Immature natural killer cell (primary cell): ENCODE results near the gene NIPAL3. TPM values are rescaled to one million over a fixed set of nuclear protein-coding genes. Genes with fewer than 3 reads are reported as not detected.
A peak's percentile ranks its signal among the peaks of the same experiment; 100 is the strongest.

ENCODE experiments used
- DNase-seq, 3 donors: peaks; one replicate each; pipeline ENCODE4 v3.0.0; 2022; ENCODE audit warnings: mixed read lengths in 1 of 3
- H3K27ac Mint-ChIP-seq, 6 donors: one replicate each; pipeline ENCODE4 v1.8.0; 2020; ENCODE audit warnings: mixed read lengths in 6 of 6, mild to moderate bottlenecking in 5 of 6, inconsistent platforms in 4 of 6, moderate library complexity in 3 of 6
- H3K27me3 Mint-ChIP-seq, 3 donors: one replicate each; pipeline ENCODE4 v1.8.0; 2020 to 2021; ENCODE audit warnings: low read depth in 3 of 3, mild to moderate bottlenecking in 3 of 3, mixed read lengths in 3 of 3, moderate library complexity in 3 of 3, inconsistent platforms in 1 of 3
- H3K36me3 Mint-ChIP-seq, 3 donors: one replicate each; pipeline ENCODE4 v1.8.0; 2020; ENCODE audit warnings: mixed read lengths in 3 of 3, inconsistent platforms in 2 of 3, mild to moderate bottlenecking in 2 of 3
- H3K4me1 Mint-ChIP-seq, 2 donors: one replicate each; pipeline ENCODE4 v1.8.0; 2020; ENCODE audit warnings: inconsistent platforms in 2 of 2, mild to moderate bottlenecking in 2 of 2, mixed read lengths in 2 of 2, moderate library complexity in 1 of 2
- H3K4me3 Mint-ChIP-seq, 5 donors: one replicate each; pipeline ENCODE4 v1.8.0; 2020; ENCODE audit warnings: mild to moderate bottlenecking in 5 of 5, mixed read lengths in 5 of 5, inconsistent platforms in 3 of 5, moderate library complexity in 3 of 5
- H3K9me3 Mint-ChIP-seq, 6 donors: one replicate each; pipeline ENCODE4 v1.8.0; 2020; ENCODE audit warnings: mild to moderate bottlenecking in 6 of 6, mixed read lengths in 6 of 6, inconsistent platforms in 4 of 6, moderate library complexity in 3 of 6
- polyA plus RNA-seq, 3 donors: library from polyadenylated mRNA; unstranded; fragments of 300-500 nt; fragmentation: Illumina TruSeq; gene quantifications; one replicate each; pipeline ENCODE4 v1.2.3, GENCODE V29; 2021

The NIPAL3 gene
- 10 to 100 TPM; 23.9 to 42.3 (median 38.5) TPM for polyA plus RNA-seq

GRCh38 chr1:24415334-24415909, at the start of gene NIPAL3:
NIPAL3 (plus strand) TSS chr1:24415802; CDS start chr1:24419548, 3,746 bp downstream.
- Mint-ChIP-seq H3K4me3 (peak within 1 kb of the TSS; percentile 95 to 100 (median 97)), H3K4me1 (peaks cover 43 to 44% of the 10 kb centered on the region in 2 donors), H3K27me3 (peaks cover 0 to 23% (median 8%) of the 10 kb centered on the region in 3 donors), H3K27ac (peak within 1 kb of the TSS; percentile 81 to 95 (median 86)), H3K36me3 (peaks cover 0 to 7% (median 3%) of the 10 kb centered on the region in 3 donors), H3K9me3 (no peaks in the 10 kb centered on the region)
- peak; percentile 96 to 97 (median 96) for DNase-seq

- Mint-ChIP-seq H3K4me1 (no peaks in the 10 kb centered on the region), H3K36me3 (peaks cover 0 to 4% (median 0%) of the 10 kb centered on the region in 3 donors), H3K27me3 (peaks cover 0 to 4% (median 0%) of the 10 kb centered on the region in 3 donors)
Measured at GRCh38 chr1:24366707-24367106, 48.9 kb upstream of the NIPAL3 start.

DNA sequence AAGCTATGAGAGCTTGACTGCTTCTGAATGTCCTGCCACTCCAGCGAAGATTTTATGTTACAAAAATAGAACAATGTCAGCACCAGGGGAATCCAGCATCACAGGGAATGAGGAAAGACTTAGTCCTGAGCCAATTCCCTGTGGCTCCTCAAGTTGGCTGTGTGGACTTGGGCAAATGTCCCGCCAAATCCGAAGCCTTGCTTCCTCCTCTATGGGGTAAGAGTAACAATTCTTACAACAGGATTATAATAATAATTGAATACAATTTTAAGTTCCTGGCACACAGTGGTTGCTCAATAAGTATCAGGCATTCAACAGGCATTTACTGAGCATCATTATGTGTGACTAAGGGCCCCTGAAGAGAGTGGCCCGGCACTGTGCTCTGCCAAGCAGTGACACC, 46.4 kb upstream of the NIPAL3 start:
- peaks cover 0 to 4% (median 0%) of the 10 kb centered on the region in 3 donors for H3K27me3 Mint-ChIP-seq
- H3K9me3 Mint-ChIP-seq: no peaks in the 10 kb centered on the region
- DNase-seq: no peak
- H3K4me1 Mint-ChIP-seq: no peaks in the 10 kb centered on the region
- no peak overlapping the region for H3K27ac Mint-ChIP-seq
- H3K36me3 Mint-ChIP-seq: no peaks in the 10 kb centered on the region
- no peak overlapping the region for H3K4me3 Mint-ChIP-seq

More at GRCh38 chr1:24366707-24367106, 48.9 kb upstream of the NIPAL3 start:
- Mint-ChIP-seq H3K9me3 (no peaks in the 10 kb centered on the region), H3K4me3 (no peak overlapping the region), H3K27ac (no peak overlapping the region)
- no peak for DNase-seq

- DNase-seq: no peak
- H3K36me3 Mint-ChIP-seq: no peaks in the 10 kb centered on the region
- H3K27ac Mint-ChIP-seq: no peak overlapping the region
- no peaks in the 10 kb centered on the region for H3K4me1 Mint-ChIP-seq
- H3K27me3 Mint-ChIP-seq: peaks cover 0 to 3% (median 0%) of the 10 kb centered on the region in 3 donors
- no peak overlapping the region for H3K4me3 Mint-ChIP-seq
- no peaks in the 10 kb centered on the region for H3K9me3 Mint-ChIP-seq
Measured at GRCh38 chr1:24369801-24370200, 45.8 kb upstream of the NIPAL3 start.

DNA sequence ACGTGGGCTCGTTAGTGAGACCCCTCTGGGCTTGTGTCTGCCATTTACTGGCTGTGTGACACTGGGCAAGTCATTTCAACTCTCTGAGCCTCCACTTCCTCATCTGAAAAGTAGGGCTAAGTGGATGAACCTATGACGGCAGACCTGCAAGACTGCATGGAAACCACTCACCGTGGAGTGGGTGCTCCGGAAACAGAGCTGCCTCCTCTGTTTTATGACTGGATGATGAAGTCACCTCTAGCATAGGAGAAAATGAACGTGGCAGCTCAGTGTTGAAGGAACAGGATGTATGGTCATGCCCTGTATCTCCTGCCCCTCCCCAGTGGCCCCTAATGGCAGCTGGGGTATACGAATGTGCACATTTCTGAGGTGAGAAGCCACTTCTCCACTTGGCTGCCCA, 42.6 kb upstream of the NIPAL3 start:
- no peak for DNase-seq
- no peak overlapping the region for H3K4me3 Mint-ChIP-seq
- no peaks in the 10 kb centered on the region for H3K4me1 Mint-ChIP-seq
- no peaks in the 10 kb centered on the region for H3K9me3 Mint-ChIP-seq
- H3K36me3 Mint-ChIP-seq: no peaks in the 10 kb centered on the region
- H3K27ac Mint-ChIP-seq: no peak overlapping the region
- peaks cover 0 to 3% (median 2%) of the 10 kb centered on the region in 3 donors for H3K27me3 Mint-ChIP-seq

- Mint-ChIP-seq H3K27ac (no peak overlapping the region), H3K4me3 (no peak overlapping the region), H3K36me3 (no peaks in the 10 kb centered on the region), H3K27me3 (peaks cover 0 to 3% (median 2%) of the 10 kb centered on the region in 3 donors), H3K9me3 (no peaks in the 10 kb centered on the region), H3K4me1 (no peaks in the 10 kb centered on the region)
- no peak for DNase-seq
Measured at GRCh38 chr1:24373710-24374109, 41.9 kb upstream of the NIPAL3 start.

DNA sequence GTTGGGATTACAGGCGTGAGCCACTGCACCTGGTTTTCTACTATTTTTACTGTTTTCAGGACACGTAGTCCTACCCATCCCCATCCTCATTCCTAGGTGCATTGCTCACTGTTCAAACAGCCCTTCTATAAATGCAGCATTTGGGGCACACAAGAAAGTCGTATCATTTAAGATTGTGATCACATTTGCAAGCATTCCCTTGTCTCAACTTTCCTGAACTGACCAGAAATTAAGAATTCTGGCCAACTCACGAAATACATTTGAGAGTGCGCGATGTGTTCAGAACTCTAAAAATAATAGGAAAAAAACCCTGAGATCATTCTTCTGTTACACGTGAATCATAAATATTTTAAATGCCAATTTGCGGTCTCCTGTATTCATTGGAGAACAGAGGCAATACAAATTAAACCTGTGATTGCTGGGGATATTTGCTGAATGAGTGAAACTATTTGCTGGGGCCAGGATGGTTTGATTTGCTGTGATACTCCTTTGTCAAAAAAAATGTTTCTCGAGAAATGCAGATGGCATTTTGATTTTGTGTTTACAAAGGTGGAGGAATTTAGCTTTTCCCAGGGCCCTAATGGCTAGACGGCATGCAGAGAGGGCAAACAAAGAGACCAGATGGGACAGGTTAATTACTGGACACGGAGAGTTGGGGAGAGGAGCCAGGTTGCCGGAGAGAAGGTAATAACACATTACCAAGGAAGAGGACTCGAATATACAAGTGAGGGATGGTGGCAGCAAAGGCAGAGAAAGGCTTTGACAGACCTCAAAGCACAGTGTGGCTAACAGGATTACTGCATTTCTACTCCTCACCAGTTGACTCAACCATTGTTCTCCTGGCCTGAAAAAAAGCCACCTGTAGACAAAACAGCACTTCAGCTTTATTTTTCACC, 40.5 kb upstream of the NIPAL3 start:
- H3K4me1 Mint-ChIP-seq: no peaks in the 10 kb centered on the region
- no peak for DNase-seq
- peaks cover 0 to 3% (median 0%) of the 10 kb centered on the region in 3 donors for H3K27me3 Mint-ChIP-seq
- no peak overlapping the region for H3K4me3 Mint-ChIP-seq
- no peaks in the 10 kb centered on the region for H3K9me3 Mint-ChIP-seq
- H3K36me3 Mint-ChIP-seq: no peaks in the 10 kb centered on the region
- H3K27ac Mint-ChIP-seq: no peak overlapping the region

- H3K36me3 Mint-ChIP-seq: no peaks in the 10 kb centered on the region
- no peak overlapping the region for H3K27ac Mint-ChIP-seq
- H3K9me3 Mint-ChIP-seq: no peaks in the 10 kb centered on the region
- no peak overlapping the region for H3K4me3 Mint-ChIP-seq
- H3K4me1 Mint-ChIP-seq: no peaks in the 10 kb centered on the region
- peaks cover 0 to 6% (median 0%) of the 10 kb centered on the region in 3 donors for H3K27me3 Mint-ChIP-seq
- no peak for DNase-seq
Measured at GRCh38 chr1:24379733-24380315, 35.8 kb upstream of the NIPAL3 start.

- no peaks in the 10 kb centered on the region for H3K36me3 Mint-ChIP-seq
- H3K9me3 Mint-ChIP-seq: no peaks in the 10 kb centered on the region
- H3K27ac Mint-ChIP-seq: no peak overlapping the region
- H3K4me3 Mint-ChIP-seq: no peak overlapping the region
- H3K27me3 Mint-ChIP-seq: peaks cover 0 to 6% (median 0%) of the 10 kb centered on the region in 3 donors
- DNase-seq: no peak
- peaks cover 0 to 3% of the 10 kb centered on the region in 2 donors for H3K4me1 Mint-ChIP-seq
Measured at GRCh38 chr1:24380508-24380907, 35.1 kb upstream of the NIPAL3 start.

GRCh38 chr1:24381256-24381655, 34.3 kb upstream of the NIPAL3 start:
- Mint-ChIP-seq H3K36me3 (no peaks in the 10 kb centered on the region), H3K4me1 (peaks cover 0 to 3% of the 10 kb centered on the region in 2 donors), H3K27ac (no peak overlapping the region), H3K9me3 (no peaks in the 10 kb centered on the region), H3K4me3 (no peak overlapping the region), H3K27me3 (peaks cover 0 to 6% (median 3%) of the 10 kb centered on the region in 3 donors)
- no peak for DNase-seq

GRCh38 chr1:24382165-24382577, 33.4 kb upstream of the NIPAL3 start:
- Mint-ChIP-seq H3K4me3 (no peak overlapping the region), H3K27me3 (peaks cover 0 to 4% (median 4%) of the 10 kb centered on the region in 3 donors), H3K4me1 (peaks cover 0 to 3% of the 10 kb centered on the region in 2 donors), H3K9me3 (no peaks in the 10 kb centered on the region), H3K36me3 (no peaks in the 10 kb centered on the region), H3K27ac (no peak overlapping the region)
- DNase-seq: no peak

DNA sequence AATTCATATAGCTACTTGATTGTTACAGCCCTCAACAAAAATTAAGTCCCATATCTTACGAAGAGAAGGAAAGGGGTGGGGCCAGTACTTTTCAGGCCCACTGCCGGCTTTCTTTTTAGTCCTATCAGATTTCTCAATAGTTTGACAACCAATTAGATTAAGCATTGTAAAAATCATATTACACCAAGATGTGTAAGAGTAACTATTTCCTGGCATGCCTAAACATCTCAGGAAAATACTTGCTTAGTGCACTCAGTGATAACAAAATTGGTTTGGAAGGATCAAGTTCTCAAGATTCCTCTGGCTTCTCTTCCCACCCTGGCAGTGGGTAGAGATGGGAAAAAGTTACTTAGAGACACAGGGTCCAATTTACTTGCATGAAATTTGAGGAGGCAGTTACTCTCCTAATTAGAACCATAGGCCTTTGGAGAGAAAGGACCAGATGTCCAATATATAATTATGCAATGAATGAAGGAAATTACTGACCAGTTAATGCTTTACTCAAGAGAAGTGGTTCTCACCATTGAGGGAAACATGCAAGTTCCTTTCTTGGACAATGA, 32.1 kb upstream of the NIPAL3 start:
- no peaks in the 10 kb centered on the region for H3K9me3 Mint-ChIP-seq
- no peaks in the 10 kb centered on the region for H3K36me3 Mint-ChIP-seq
- no peak overlapping the region for H3K27ac Mint-ChIP-seq
- DNase-seq: no peak
- H3K4me1 Mint-ChIP-seq: peaks cover 0 to 3% of the 10 kb centered on the region in 2 donors
- H3K4me3 Mint-ChIP-seq: no peak overlapping the region
- peaks cover 0 to 4% (median 4%) of the 10 kb centered on the region in 3 donors for H3K27me3 Mint-ChIP-seq

DNA sequence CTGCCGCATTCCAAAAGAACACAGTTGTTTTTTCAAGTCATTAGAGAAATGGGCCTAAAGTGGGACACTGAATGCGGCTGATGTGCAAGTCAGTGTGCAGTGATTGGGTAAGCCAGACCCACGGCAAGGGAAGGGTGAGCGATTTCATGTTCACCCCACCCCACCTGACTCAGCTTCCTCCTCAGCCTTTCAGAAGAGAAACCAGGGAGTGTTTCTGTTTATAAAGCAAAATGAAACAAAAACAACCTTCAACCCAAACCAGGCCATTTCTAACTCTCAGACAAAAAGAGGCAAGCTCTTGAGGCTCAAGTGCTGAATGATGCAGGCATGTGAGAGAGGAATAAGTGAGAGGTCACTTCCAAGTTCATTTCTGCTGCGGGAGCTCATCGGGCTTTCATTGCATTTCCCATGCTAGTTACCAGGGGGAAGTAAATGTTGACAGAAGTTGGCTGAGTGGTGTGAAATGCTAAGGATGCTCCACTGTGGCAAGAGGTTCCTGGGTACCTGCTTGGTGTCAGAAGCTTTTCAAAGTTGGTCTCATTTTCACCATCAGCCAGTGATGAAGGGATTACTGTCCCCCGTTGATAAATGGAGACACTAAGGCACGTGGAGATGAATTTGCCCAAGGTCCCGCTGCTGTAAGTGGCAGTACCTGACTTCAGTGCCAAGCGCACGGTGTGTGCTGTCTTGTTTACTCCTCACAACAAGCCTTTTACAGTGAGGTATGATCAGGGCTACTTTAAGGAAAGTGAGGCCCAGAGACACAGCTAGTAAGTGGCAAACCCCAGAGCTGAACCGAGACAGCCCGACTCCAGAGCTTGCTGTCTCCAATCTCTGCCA, 31.1 kb upstream of the NIPAL3 start:
- peaks cover 0 to 3% of the 10 kb centered on the region in 2 donors for H3K4me1 Mint-ChIP-seq
- peak in 1 of 3 donors; percentile 19 for DNase-seq
- H3K36me3 Mint-ChIP-seq: no peaks in the 10 kb centered on the region
- no peaks in the 10 kb centered on the region for H3K9me3 Mint-ChIP-seq
- peak overlapping the region in 2 of 6 donors; percentile 61 to 63 for H3K27ac Mint-ChIP-seq
- H3K4me3 Mint-ChIP-seq: peak overlapping the region in 1 of 5 donors; percentile 42
- H3K27me3 Mint-ChIP-seq: peaks cover 0 to 4% (median 4%) of the 10 kb centered on the region in 3 donors
